Common myeloid progenitor, CD34-positive (primary cell): ENCODE data around the gene RPL10A.
"Not testable (repeated sequence)": the region's sequence is repeated elsewhere in the genome, so short reads cannot be mapped to it uniquely, and the experiment has no call there.

ENCODE experiments used
- CTCF ChIA-PET: fragments of 350-600 bp; sonication (Branson Sonifier 250); formaldehyde crosslinking; loops from one replicate; lab custom pipeline; 2021; ENCODE audit warnings: antibody characterized with exemption; lab: Charles Lee
- POLR2A ChIA-PET: fragments of 350-600 bp; sonication (Branson Sonifier 250); formaldehyde crosslinking; loops from one replicate; lab custom pipeline; 2021; ENCODE audit warnings: antibody characterized with exemption; lab: Charles Lee
- DNase-seq, 3 donors: peaks; one replicate each; pipeline versions ENCODE4 v3.0.0 to v3.0.0-alpha.2; 2013
- H3K27ac ChIP-seq, 2 experiments: 1 replicate in 1 of 2; 2 replicates in 1 of 2; pipeline ENCODE4 v1.7.0; 2013; ENCODE audit warnings: inconsistent platforms in 2 of 2, low read length in 2 of 2, mild to moderate bottlenecking in 2 of 2, low read depth in 1 of 2, moderate library complexity in 1 of 2; ENCODE audit not compliant: severe bottlenecking in 2 of 2, insufficient read depth in 1 of 2, poor library complexity in 1 of 2
- H3K27me3 ChIP-seq, 5 experiments: replicated peaks in 2 of 5; 1 replicate in 3 of 5; 2 replicates in 2 of 5; pipeline versions ENCODE4 v1.6.1 to v1.7.0; 2013; ENCODE audit warnings: low read length in 4 of 5, mild to moderate bottlenecking in 2 of 5, moderate library complexity in 2 of 5, inconsistent platforms in 1 of 5; ENCODE audit not compliant: insufficient read depth in 5 of 5, control insufficient read depth in 4 of 5
- H3K36me3 ChIP-seq, 4 experiments: 1 replicate in 2 of 4; 2 replicates in 2 of 4; pipeline versions ENCODE4 v1.6.1 to v1.7.0; 2013; ENCODE audit warnings: low read length in 3 of 4, control low read depth in 1 of 4, mild to moderate bottlenecking in 1 of 4; ENCODE audit not compliant: control insufficient read depth in 4 of 4, insufficient read depth in 4 of 4
- H3K4me1 ChIP-seq, 4 experiments: 1 replicate in 3 of 4; 2 replicates in 1 of 4; pipeline versions ENCODE4 v1.6.1 to v1.7.1; 2013; ENCODE audit warnings: low read length in 3 of 4, mild to moderate bottlenecking in 3 of 4, control low read depth in 1 of 4, inconsistent platforms in 1 of 4, moderate library complexity in 1 of 4; ENCODE audit not compliant: control insufficient read depth in 4 of 4, insufficient read depth in 4 of 4; ENCODE audit errors: control extremely low read depth in 1 of 4
- H3K4me3 ChIP-seq, 7 experiments: 1 replicate in 4 of 7; 2 replicates in 3 of 7; pipeline versions ENCODE4 v1.5.1 to v1.7.0; 2013; ENCODE audit warnings: mild to moderate bottlenecking in 7 of 7, low read length in 6 of 7, moderate library complexity in 6 of 7, inconsistent platforms in 2 of 7, low read depth in 2 of 7, control low read depth in 1 of 7; ENCODE audit not compliant: insufficient read depth in 4 of 7, control insufficient read depth in 1 of 7; ENCODE audit errors: extremely low read depth in 1 of 7
- H3K9me3 ChIP-seq, 5 experiments: 1 replicate in 4 of 5; 2 replicates in 1 of 5; pipeline versions ENCODE4 v1.6.1 to v1.7.1; 2013; ENCODE audit warnings: low read length in 4 of 5, mild to moderate bottlenecking in 2 of 5, inconsistent platforms in 1 of 5, low read depth in 1 of 5, moderate library complexity in 1 of 5; ENCODE audit not compliant: control insufficient read depth in 4 of 5, insufficient read depth in 2 of 5; ENCODE audit errors: control extremely low read depth in 1 of 5
- WGBS: methylation state at CpG from one replicate; pipeline ENCODE4 v1.1.5; 2013; ENCODE audit not compliant: insufficient coverage; 5-methylcytosine and 5-hydroxymethylcytosine counted together

Gene RPL10A

GRCh38 chr6:35512006-35512405 is 43.8 kb downstream of the RPL10A start:
- Histone ChIP-seq H3K9me3 (no peaks in the 10 kb centered on the region), H3K27me3 (peaks cover 0 to 13% (median 3%) of the 10 kb centered on the region in 5 experiments), H3K4me1 (peaks cover 0 to 16% (median 6%) of the 10 kb centered on the region in 4 experiments), H3K4me3 (peak overlapping the region in 2 of 7 experiments; percentile 41 to 50), H3K27ac (no peak overlapping the region), H3K36me3 (no peaks in the 10 kb centered on the region)
- CTCF ChIA-PET, result no interaction called here
- POLR2A ChIA-PET, result no interaction called here
- 9% methylated on average over 12 of the region's 26 CpGs for WGBS
- DNase-seq, result no peak

- WGBS, result 97% methylated on average over 6 of the region's 10 CpGs
Measured at GRCh38 chr6:35512740-35513139, 44.5 kb downstream of the RPL10A start, which contains the start of gene TULP1. Gene TULP1, minus strand, starts transcription at chr6:35512896. Its CDS starts 38 bp downstream, at chr6:35512858.

GRCh38 chr6:35514587-35514986 is 46.4 kb downstream of the RPL10A start:
- ChIA-PET CTCF (interaction anchor here (1.0 to 1.6 kb wide), 3 partner anchors 9 to 37 kb away, joined by 3 to 7 read pairs (median 5); no protein-coding TSS in a partner anchor), POLR2A (no interaction called here)
- H3K27me3 ChIP-seq, result peaks cover 0 to 13% (median 3%) of the 10 kb centered on the region in 5 experiments

More at GRCh38 chr6:35512740-35513139, 44.5 kb downstream of the RPL10A start, which contains the start of gene TULP1:
- ChIA-PET POLR2A (no interaction called here), CTCF (no interaction called here)
- H3K36me3 ChIP-seq, result no peaks in the 10 kb centered on the region
- no peak for DNase-seq
- peaks cover 0 to 16% (median 6%) of the 10 kb centered on the region in 4 experiments for H3K4me1 ChIP-seq
- H3K9me3 ChIP-seq, result no peaks in the 10 kb centered on the region
- H3K27me3 ChIP-seq, result peaks cover 0 to 13% (median 3%) of the 10 kb centered on the region in 5 experiments
- H3K27ac ChIP-seq, result no peak within 1 kb of the TSS
- H3K4me3 ChIP-seq, result peak within 1 kb of the TSS in 3 of 7 experiments; percentile 36 to 50 (median 41)

GRCh38 chr6:35515939-35516338 is 47.7 kb downstream of the RPL10A start:
- Histone ChIP-seq H3K27me3 (peaks cover 0 to 12% (median 3%) of the 10 kb centered on the region in 5 experiments), H3K4me1 (peaks cover 0 to 13% (median 4%) of the 10 kb centered on the region in 4 experiments)
- POLR2A ChIA-PET, H3K9me3 ChIP-seq, H3K27ac ChIP-seq, DNase-seq, H3K4me3 ChIP-seq, CTCF ChIA-PET, H3K36me3 ChIP-seq: not testable (repeated sequence)
- 98% methylated on average over 5 of the region's 6 CpGs for WGBS

More at GRCh38 chr6:35514587-35514986, 46.4 kb downstream of the RPL10A start:
- H3K9me3 ChIP-seq, result no peaks in the 10 kb centered on the region
- H3K27ac ChIP-seq, result no peak overlapping the region
- peaks cover 0 to 16% (median 6%) of the 10 kb centered on the region in 4 experiments for H3K4me1 ChIP-seq
- no CpG with 5 or more reads among the region's 4 CpGs for WGBS
- no peaks in the 10 kb centered on the region for H3K36me3 ChIP-seq
- no peak for DNase-seq
- H3K4me3 ChIP-seq, result no peak overlapping the region

- H3K27me3 ChIP-seq, result peaks cover 0 to 5% (median under 1%) of the 10 kb centered on the region in 5 experiments
- H3K9me3 ChIP-seq, result no peaks in the 10 kb centered on the region
- 80% methylated on average over 6 of the region's 6 CpGs for whole genome bisulfite sequencing
- CTCF ChIA-PET, result interaction anchor here (0.7 to 0.8 kb wide), 2 partner anchors 36 to 47 kb away, joined by 3 to 4 read pairs; no protein-coding TSS in a partner anchor
- H3K36me3 ChIP-seq, result no peaks in the 10 kb centered on the region
- H3K4me3 ChIP-seq, result no peak overlapping the region
- DNase-seq, result no peak
- POLR2A ChIA-PET, result no interaction called here
- H3K4me1 ChIP-seq, result peaks cover 0 to 5% (median under 1%) of the 10 kb centered on the region in 4 experiments
- no peak overlapping the region for H3K27ac ChIP-seq
Measured at GRCh38 chr6:35516712-35517111, 48.5 kb downstream of the RPL10A start.

- POLR2A ChIA-PET, result interaction anchor here (0.9 kb wide), 1 partner anchor 173 kb away, joined by 3 read pairs; no protein-coding TSS in a partner anchor
Measured at GRCh38 chr6:35517978-35518377, 49.8 kb downstream of the RPL10A start.

GRCh38 chr6:35518566-35519312 is 50.5 kb downstream of the RPL10A start:
- H3K4me1 ChIP-seq, result peaks cover 0 to 11% (median 5%) of the 10 kb centered on the region in 4 experiments
- DNase-seq, result no peak
- H3K27ac ChIP-seq, result no peak overlapping the region
- H3K9me3 ChIP-seq, result no peaks in the 10 kb centered on the region
- peaks cover 0 to 2% (median 0%) of the 10 kb centered on the region in 5 experiments for H3K27me3 ChIP-seq
- ChIA-PET CTCF (no interaction called here), POLR2A (no interaction called here)
- WGBS, result 100% methylated on average over 5 of the region's 6 CpGs
- H3K36me3 ChIP-seq, result no peaks in the 10 kb centered on the region
- no peak overlapping the region for H3K4me3 ChIP-seq

More at GRCh38 chr6:35517978-35518377, 49.8 kb downstream of the RPL10A start:
- DNase-seq, H3K36me3 ChIP-seq, H3K27ac ChIP-seq, H3K9me3 ChIP-seq, H3K27me3 ChIP-seq, H3K4me3 ChIP-seq, H3K4me1 ChIP-seq: not testable (repeated sequence)
- CTCF ChIA-PET, result interaction anchor here (1.0 kb wide), 1 partner anchor 39 kb away, joined by 3 read pairs; no protein-coding TSS in a partner anchor
- WGBS, result no CpG with 5 or more reads among the region's 7 CpGs
